HG03432 (cell line): ENCODE results near the gene TLL2.
"Not testable (repeated sequence)": the region's sequence is repeated elsewhere in the genome, so short reads cannot be mapped to it uniquely, and the experiment has no call there.

Experiments used
- ATAC-seq: cut with Tn5 transposase; IDR thresholded peaks from one replicate; pipeline ENCODE4 v1.9.1; 2021; ENCODE audit warnings: mild to moderate bottlenecking, moderate library complexity; ENCODE audit not compliant: unreplicated experiment

Gene TLL2

DNA sequence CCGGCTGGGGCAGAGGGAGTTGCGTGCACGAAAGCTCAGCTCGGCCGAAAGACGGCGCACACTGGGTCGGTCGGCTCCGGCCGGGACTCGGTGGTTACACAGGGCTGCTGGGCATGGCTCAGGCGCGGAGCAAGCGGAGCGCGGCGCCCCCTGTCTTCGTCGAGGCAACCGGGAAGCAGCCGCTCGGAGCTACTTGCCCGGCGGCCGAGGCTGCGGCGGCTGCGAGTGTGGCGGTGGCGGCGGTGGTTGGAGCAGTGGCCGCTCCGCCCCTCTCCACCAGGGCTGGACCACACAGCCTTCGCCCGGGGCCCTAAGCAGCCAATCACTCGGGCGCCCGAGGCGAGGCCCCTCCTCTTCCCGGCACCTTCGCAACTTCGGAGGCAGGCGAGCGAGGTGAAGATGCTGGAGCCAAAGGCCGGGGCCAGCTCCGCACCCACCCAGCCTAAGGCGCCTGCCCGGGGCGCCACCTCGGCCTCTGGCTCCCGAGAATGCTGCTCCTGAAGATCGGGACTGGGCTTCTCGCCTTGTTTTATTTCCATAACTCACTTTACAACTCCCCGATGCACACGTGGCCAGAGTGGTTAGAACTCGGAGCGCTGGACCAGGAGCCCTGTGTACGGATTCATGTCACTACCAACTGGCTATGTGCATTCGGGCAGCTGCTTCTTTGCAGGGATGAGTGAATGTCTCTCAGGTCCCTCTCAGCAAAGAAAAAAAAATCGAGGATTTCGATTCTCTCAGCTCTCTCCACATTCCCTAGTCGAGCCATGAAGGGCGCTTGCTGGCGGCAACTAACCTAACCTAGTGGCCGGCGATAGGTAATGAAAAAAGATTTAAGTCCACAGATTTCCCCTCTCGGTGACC is at the start of gene TLL2:
TLL2 (minus strand) TSS at position 229 of the 864 bp plus-strand sequence. CDS start 241 bp downstream, outside the sequence.
- ATAC-seq, result peak; percentile 78

GRCh38 chr10:96560966-96561887 is 47.5 kb upstream of the TLL2 start:
- no peak for ATAC-seq

DNA sequence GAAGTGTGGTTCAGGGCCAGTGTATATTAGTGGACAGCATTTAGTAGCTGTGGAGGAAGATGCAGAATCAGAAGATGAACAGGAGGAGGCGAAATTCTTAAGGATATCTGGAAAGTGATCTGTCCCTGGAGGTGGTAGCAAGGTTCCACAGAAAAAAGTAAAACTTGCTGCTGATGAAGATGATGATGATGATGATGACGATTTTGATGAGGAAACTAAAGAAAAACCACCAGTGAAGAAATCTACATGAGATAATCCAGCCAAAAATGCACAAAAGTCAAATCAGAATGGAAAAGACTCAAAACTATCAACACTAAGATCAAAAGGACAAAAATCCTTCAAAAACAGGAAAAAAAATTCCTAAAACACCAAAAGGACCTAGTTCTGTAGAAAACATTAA is 46.8 kb upstream of the TLL2 start:
- ATAC-seq, result no peak

GRCh38 chr10:96556003-96556402 is 42.3 kb upstream of the TLL2 start:
- no peak for ATAC-seq

DNA sequence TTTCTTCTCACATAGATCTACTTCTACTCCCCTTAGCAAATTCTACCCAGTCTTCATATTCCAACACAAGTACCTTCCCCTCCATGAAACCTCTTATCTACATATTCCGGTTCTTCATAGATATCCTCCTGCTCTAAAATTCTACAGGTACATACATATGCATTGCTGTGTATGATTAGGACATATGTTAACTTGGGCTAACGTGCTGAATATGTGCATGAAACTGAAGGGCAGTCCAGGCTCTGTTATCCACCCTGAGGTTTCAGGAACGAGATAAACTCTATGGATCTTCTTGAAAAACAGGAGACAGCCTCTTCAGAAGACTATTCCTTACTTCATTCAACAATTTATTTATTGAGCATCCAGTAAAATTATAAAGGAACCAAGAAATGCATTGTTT is 41.6 kb upstream of the TLL2 start:
- no peak for ATAC-seq

- ATAC-seq, result no peak
Measured at GRCh38 chr10:96548589-96548988, 34.9 kb upstream of the TLL2 start.

DNA sequence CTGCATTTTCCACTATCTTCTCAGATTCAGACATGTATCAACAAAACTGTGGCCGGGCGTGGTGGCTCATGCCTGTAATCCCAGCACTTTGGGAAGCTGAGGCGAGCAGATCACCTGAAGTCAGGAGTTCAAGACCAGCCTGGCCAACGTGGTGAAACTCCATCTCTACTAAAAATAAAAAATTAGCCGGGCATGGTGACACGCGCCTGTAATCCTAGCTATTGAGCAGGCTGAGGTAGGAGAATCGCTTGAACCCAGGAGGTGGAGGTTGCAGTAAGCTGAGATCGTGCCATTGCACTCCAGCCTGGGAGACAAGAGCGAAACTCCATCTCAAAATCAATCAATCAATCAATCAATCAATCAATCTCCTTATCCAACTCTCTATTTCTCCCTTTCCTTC is 31.8 kb upstream of the TLL2 start:
- ATAC-seq, result not testable (repeated sequence)

- no peak for ATAC-seq
Measured at GRCh38 chr10:96541921-96542320, 28.2 kb upstream of the TLL2 start.

DNA sequence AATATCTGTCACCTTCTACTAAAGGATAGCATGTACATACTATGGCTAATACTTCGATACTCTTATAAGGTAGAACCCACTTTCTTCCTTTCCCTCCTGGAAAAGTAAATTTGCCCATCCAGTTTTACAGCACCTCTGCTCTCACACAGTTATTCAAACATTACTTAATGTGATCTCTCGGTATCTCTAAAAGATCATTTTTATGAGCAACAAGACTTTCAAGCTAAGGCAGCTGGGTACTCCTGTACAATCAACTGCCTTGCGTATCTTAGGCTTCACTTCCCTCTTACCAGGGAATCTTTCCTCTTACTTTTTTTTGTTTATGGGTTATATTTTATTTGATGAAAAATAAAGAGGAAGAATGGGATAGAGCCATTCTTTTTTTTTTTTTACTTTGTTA is 26.5 kb upstream of the TLL2 start:
- ATAC-seq, result no peak

DNA sequence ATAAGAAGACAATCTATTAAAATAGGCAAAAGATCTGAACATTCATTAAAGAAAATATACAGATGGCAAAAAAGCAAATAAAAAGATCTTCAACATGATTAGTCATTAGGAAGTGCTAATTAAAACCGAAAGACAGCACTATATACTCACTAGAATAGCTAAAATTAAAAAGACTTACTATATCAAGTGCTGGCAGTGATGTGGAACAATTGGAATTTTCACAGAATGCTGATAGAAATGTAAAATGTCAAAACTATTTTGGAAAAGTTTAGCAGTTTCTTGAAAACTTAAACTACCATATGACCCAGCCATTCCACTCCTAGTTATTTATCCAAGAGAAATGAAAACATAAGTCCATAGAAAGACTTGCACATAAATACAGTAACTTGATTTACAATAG is 25.0 kb upstream of the TLL2 start:
- no peak for ATAC-seq

DNA sequence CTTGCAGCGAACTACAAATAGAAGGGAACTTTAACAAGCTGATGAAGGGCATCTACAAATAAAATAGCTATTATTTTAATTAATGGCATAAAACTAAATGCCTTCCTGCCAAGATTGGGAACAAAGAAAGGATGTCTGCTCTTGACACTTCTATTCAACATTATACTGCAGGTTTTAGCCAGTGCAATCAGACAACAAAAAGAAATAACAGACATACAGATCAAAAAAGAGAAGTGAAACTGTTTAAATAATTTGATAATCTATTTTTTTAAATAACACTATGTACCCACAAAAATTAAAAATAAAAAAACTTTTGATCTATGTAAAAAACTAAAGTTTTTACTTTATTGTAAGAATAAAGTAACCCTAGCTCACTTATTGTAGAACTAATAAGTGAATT is 22.4 kb upstream of the TLL2 start:
- no peak for ATAC-seq

- no peak for ATAC-seq
Measured at GRCh38 chr10:96532523-96532922, 18.8 kb upstream of the TLL2 start.

DNA sequence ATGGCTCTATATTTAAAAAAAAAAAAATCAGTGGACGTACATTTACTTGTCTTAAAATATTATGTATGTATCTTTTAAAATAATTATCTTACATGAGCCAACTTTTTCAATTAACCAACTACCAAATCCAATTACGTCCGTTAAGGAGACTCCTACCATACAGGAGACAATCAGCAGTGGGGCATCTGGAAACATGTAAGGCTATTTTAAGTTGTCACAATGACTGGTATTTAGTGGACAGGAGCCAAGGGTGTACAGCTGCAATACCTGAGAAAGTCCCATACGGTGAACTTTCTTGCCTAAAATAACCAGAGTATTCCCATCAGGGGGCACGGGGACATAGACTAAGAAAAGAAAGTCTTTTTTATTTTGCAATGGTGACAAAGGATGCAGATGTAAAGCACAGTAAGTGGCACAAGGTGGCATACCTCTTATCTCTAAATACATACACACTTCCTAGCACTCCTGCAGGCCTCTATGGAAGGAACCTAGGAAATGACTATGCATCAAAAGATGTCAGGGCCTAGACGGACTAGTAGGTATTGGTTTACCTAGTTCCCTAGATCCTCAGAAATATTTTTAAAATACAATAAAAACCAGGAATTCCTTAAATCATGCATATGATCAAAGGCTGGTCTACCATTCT is 16.0 kb upstream of the TLL2 start:
- no peak for ATAC-seq

DNA sequence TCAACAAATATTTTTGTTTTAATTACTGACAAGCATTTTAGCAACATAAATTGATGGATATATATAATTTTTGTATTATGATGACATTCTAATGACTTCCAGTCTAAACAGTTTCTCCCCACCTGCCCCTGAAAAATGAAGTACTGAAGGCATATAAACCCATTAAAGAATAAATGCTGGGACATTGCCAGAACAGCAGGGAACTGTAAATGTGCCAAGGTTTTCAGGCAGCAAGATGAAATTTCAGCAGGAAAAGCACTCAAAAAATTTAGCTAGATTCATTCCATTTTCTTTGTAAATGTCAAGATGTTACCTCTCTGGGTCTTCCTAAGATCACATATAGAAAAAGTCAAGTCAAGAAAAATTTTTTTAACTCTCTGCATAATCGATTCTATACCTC is 11.0 kb upstream of the TLL2 start:
- ATAC-seq, result no peak

- no peak for ATAC-seq
Measured at GRCh38 chr10:96517284-96517683, 3.6 kb upstream of the TLL2 start.

DNA sequence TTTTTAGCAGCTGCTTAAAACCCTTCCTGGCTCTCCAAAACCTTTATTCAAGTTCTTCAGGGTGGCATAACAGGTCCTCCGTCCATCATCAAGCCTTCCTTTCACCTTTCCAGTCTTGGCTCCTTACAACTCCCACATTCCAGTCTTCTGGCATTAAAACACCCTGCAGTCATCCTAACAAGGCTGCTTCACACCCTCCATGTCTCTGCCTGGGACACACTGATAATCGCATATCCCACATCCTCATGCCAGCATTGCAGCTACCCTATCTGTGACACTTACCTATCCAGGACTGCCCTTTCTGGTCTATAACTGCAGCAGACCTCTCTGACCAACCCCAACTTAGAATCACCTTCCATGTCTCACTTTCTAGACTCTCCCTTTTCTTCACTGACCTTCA is 2.6 kb upstream of the TLL2 start:
- ATAC-seq, result no peak

DNA sequence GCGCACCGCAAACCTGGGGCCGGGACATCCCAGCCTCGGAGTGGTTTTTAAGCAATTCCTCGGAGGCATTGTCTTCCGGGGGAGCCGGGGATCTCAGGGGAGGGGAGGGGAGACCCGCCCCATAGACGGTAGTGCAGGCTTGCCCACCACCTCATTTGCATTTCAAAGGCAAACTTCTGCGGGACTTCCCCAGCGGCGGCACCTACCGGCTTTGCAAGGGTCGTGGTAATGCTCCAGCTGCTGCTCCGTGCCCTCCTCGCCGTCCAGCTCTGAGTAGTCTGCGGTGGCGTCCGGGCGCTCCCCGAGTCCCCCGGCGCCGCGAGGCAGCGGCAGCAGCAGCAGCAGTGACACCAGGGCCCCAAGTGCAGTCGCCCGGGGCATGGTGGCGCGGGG is 425 bp downstream of the TLL2 start:
- ATAC-seq, result peak; percentile 64

DNA sequence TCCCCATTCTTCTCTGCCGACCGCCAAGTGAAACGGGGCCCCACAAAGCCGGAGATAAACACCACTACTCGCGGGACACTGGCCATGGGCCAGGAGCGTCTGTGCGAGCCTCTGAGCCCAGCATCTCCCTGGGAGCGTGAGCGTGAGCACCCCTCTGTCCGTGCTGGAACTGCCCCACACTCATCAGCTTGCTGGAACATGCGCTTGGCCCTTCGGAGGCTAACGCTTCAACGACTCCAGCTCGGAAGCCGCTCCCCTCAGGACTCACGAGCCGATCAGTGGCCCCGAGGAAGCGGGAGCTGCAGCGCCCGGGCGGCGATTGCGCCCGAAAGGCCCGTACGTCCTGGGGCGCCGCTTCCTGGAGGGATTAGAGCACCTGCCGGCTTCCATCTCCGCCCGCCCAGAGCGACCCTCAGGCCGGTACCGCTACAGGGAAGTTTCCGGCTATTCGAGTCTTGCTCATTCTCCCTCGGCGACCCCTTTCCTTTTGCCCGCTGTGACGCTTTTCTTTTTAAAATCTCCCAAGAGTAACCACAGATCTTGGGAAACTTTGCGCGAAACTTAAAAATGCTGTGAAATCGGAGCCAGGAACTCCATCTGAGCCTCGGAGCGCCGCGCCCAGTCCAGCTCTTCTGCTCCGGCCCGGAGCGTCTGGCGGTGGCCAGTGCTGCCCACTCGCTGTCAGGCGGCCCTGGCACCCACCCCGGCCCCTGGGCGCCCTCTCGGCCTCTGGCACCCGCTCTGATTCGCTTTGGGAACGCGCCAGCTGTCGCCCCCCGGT is 1.0 kb downstream of the TLL2 start:
- ATAC-seq, result no peak

DNA sequence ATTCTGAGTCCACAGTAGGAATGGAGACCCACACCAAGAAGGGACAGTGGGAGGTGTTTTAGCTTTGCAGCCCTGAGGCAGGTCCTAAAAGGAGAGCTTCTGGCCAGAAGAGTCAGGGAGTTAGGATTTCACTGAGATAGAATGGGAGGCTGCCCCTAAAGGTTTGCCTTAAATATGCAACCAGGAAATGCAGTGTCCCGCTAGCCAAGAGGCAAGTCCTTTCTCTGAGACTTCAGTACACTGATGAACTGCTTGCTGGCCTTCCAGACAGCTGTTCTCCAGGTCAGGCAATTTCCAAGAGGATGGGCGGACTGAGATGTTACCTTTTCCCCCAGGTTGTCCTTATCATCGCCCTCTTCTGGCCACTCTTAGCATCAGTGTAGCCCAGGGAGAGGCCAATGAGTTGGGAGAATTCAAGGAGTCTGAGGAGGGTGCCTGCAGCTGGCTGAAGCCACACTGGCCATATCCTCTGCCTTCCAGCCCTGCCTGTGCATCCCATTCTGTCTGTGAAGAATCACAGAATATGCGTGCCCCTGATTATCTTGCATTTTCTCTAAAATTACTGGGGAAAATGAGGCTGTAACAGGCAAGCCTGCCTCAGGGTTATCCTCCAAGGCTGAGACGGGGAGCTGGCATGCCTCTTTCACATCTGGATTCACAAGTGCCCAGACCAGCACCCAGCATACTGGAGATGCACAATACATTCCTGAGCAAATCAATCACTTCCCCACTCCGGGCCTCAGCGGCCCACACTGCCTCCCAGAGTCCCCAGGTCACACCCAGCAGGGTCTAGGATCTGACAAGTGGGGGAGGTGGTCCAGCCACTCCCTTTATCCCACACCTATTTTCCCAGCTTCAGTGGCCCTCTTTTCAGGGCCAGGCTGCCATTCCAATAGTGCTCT is 2.4 kb downstream of the TLL2 start:
- no peak for ATAC-seq
